CD4-positive, alpha-beta T cell treated with Interleukin-1 beta for 1 hour (primary cell): ENCODE data around the gene SUSD3.
"Not testable (repeated sequence)": the region's sequence is repeated elsewhere in the genome, so short reads cannot be mapped to it uniquely, and the experiment has no call there.

ENCODE experiments used
- DNase-seq, 2 donors: peaks; one replicate each; pipeline ENCODE4 v3.0.0-alpha.2; 2020 to 2022

Gene SUSD3

DNA sequence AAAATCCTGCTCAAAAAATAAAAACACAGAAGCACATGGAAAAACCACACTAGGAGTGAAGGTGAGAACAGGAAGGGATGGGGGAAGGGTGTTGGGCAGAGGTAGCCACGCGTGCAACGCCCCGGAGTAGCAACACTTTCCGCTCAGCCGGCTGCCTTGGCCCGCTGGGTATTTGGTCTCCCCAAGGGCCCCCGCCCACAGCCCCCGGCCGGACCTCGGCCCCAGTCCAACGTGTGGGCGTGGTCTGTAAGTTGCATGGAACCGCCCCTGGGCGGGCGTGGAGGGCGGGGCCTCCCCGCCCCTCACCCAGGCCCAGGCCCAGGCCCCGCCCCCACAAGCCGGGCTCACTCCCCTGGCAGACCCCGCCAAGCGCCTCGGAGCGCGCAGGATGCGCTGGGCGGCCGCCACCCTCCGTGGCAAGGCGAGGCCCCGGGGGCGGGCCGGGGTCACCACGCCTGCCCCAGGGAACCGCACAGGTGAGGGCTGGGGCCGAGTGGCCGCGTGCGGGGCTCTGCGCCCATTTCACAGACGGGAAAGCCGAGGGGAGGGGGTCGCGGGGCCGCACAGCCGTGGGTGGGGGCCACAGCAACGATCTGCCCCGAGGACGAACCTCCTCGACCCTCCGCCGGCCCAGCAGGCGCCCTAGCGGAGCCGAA lies at the start of gene SUSD3:
TSS of gene SUSD3 (plus strand) at position 347 of the 656 bp plus-strand sequence. CDS start at position 389, 42 bp downstream.
- DNase-seq, result peak; percentile 75 to 77

DNA sequence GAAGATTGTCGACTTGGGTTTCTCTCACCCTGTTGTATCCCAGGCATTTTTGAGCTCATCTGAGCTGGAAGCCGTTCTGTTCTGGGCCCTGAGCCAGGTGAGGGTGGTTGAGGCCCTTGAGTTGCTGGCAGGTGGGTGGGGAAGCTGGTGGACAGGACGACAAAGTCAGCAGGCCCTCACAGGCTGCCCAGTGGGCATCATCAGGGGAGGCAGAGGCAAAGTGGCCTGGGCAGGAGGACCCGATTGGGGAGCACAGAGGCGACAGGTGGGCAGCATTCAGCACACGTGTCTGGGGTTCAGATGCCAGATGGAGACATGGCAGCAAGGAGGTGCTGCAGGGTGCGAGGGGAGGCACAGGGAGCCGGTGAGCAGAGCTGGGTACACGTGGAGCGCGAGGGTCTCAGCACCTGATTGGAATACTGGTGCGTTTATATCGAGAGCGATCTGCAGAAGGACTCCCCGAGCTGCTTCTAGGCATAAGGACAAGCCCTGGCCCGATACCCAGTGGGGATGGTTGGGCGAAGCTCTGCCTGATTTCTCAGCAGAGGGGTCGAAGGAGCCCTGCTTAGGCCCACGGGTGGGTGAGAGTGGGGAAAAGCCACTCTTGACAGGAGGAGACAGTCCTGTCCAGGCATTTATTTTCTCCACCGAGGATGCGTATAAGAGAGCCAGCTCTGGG lies 49.0 kb upstream of the SUSD3 start:
- no peak for DNase-seq

DNA sequence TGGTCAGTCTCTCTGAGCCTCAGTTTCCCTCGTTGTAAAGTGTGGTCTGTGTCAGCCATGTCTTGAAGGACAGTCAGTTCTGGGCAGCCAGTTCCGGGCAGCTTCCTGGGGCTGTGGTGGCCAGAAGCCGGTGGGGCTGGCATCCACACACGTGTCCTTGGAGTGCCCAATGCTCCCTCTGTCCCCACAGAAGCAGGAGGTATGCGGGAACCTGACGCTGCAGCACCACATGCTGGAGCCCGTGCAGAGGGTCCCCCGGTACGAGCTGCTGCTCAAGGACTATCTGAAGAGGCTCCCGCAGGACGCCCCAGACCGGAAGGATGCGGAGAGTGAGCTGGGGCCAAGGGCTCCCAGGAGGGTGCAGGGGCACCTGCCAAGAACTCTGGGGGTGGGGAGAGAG lies 48.4 kb upstream of the SUSD3 start:
- no peak for DNase-seq

DNA sequence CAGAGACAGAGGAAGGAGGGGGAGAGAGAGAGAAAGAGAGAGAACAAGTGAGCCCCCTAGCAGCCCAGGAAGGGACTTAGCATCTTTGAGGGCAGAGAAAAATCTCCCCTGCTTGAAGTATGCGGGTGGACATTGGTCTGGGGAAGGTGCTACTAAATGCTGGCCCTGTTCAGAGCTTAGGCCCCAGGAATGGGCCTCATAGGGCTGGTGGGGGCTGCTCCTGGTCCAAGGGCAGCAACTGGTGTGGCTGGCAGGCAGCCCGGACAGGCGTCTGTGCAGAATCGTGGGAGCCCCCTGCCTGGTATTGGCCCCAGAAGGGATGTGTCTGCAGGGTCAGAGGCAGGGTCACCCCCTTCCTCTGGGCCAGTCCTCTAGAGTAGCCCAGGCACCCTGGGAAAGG lies 47.8 kb upstream of the SUSD3 start:
- DNase-seq, result no peak

DNA sequence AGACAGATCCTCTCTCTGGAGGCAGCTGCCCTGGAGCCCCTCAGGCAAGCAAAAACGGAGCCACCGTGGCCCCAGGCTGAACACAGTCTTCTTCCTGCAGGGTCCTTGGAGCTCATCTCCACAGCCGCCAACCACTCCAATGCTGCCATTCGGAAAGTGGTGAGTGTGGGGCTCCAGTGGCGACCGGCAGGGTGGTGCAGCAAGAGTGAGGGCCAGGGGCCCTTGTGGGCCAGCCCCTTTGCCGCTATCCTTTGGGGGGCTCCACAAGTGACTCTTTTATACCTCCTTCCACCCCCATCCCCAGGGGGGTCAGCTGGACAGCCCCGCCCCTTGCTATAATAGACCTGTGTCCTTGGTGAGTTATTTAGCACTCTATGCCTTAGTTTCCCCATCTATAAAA lies 47.4 kb upstream of the SUSD3 start:
- DNase-seq, result no peak

DNA sequence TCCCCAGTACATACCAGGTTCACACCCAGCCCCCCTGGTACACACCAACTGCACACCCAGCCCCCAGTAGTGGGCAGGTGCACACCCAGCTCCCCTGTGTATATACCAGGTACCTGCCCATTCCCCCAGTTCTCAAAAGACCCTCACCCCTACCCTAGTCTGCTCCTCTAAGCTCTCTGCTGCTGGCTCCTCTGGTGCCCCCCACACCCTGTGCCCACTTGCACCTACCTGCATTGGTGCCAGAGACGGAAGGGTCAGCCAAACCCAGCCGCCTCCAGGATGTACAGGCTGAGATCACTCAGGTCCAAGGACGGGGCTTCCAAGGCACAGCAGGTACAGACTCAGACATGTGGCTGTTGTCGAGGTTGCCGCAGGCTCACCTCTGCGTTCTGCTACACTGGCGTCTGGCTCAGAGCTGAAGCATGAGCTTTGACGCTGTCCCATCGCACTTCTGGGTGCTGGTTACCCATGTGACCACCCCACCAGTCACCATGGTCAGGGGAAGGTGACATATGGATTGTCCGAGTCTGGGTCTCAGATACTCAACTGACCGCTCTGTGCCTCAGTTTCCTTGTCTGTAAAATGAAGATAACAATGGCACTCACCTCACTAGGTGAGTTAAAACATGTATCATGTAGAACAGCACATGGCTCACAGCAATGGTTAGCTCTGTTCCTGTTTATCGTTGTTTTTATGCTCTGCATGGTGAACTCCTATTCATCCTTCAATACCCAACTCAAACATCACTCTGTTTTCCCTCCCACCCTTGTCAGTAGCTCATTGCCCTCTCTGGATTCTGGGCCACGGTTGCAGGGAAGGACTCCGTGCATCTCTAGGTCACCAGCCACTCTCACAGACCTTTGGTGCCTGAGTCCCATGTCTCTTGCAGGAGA lies 45.3 kb upstream of the SUSD3 start:
- no peak for DNase-seq

DNA sequence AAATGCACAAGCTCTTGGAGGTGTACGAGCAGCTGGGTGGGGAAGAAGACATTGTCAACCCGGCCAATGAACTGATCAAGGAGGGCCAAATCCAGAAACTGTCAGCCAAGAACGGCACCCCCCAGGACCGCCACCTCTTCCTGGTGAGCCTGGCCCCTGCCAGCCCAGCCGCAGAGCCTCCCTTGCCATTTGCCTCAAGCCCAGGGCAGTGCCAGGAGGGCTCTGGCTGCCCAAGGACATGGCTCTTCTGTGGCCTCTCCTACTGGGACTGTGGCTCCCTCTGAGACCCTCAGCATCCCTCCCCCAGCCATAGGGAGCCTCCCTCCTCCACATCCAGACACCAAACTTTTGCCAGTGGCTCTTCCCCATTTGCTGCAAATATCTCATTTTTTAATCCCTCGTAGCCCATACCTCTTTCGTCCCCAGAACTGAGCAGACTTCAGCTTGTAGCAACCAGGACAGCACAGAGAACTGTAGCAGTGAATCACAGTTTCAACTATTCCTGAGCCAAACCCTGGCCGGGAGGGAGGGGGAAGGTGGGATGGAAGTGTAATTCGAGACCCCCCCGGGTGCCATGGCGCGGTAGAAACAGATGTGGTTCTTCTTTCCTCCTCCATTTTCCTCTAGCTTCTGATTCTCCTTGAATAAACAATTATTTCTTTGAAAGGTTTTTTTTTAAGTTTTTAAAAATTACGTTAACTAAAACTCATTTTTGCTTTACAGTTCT lies 44.5 kb upstream of the SUSD3 start:
- no peak for DNase-seq

DNA sequence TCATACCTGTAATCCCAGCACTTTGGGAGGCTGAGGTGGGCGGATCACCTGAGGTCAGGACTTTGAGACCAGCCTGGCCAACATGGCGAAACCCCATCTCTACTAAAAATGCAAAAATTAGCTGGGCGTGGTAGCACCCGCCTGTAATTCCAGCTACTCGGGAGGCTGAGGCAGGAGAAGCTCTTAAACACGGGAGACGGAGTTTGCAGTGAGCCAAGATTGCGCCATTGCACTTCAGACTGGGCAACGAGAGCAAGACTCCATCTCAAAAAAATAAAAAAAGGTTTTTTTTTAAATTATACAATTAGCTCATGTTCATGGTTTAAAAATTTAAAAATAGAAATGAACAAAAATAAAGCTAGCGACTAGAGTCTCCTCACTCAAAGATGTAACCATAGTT lies 43.3 kb upstream of the SUSD3 start:
- not testable (repeated sequence) for DNase-seq

DNA sequence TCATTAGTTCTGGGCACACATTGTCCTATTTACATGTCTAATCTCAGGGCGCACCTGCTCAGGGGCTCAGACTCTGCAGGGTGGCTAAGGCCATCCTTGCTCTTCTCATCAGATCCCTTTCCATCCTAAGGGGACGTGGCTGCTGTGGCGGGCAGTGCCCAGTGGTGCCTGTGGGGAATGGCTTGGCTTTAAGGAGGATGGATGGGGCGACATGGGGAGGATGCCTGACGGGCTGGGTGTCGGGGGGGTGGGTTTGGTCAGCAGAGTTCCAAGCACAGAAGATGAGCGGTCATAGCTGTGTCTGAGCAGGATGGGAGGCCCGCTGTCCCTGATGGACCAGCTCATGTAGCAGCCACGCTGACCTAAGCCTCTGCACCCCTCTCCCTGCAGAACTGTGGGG lies 40.9 kb upstream of the SUSD3 start:
- no peak for DNase-seq

DNA sequence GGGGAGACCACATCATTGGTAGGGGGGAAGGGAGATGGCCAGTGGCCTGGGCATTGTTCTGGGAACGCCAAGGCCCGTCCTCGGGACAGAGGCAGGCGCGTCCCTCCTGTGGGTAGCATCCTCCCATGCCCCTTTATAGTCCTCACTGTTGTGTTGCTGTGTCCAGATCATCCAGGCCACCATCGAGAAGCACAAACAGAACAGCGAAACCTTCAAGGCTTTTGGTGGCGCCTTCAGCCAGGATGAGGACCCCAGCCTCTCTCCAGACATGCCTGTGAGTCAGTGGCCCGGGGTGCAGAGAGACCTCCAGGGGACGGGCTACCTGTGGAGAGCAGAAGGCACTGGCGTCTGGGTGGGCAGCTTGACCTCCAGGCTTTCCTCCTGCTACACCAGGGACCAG lies 38.4 kb upstream of the SUSD3 start:
- DNase-seq, result no peak

DNA sequence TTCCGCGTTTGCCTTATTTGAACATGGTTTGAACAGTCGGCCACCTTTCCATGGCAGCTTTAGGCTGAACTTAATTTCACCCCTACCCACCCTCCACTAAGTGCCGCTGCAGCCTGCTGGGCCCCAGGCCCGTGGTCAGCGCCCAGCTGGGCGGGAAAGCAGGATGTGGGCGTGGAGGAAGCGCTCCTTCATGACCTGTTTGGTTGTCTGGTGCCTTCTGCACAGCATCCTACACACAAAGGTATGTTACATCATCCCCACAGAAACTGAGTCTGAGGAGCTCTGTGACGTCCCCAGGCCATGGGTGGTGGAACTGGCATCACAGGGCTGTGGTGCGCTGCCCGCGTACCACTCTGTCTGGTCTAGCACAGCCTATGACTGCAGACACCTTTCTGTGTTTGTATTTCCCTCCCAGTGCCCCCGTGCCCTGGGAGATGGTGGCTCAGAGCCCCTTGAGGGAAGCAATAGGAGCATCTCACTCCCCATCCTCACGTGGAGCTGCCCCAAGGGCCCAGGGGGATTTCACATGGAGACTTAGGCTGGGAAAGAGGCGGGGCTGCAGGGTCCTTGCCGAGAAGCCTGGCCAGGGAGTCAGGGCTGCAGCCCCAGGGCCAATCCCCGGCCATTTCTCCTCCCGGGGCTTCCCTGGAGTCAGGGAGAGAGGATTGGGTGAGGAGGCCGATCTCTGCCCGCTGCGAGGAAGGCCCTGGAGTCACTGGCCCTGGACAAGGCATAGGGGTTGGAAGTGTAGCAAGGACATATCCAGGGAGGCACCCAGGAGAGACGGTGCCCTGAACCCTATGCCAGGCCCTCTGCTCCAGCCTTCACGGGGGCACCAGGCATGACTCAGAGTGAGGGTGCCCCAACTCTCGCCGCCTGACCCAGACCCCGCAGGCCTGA lies 37.5 kb upstream of the SUSD3 start:
- DNase-seq, result peak; percentile 53 to 69

DNA sequence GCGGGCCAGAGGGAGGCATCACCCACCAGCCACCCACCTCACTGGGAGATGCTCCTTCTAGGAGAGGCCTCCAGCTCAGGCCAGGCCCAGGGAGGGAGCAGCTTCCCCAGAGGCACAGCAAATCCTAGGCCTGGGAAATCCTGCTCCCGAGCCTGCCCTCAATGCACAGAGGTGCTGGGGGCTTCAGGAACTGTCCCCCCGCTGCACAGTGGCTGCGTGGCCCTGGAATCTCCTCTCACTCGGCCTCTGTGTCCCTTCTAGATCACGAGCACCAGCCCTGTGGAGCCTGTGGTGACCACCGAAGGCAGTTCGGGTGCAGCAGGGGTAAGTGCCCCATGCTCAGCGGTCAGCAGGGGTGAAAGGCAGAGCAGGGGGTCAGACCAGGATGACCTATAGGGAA lies 36.4 kb upstream of the SUSD3 start:
- no peak for DNase-seq

DNA sequence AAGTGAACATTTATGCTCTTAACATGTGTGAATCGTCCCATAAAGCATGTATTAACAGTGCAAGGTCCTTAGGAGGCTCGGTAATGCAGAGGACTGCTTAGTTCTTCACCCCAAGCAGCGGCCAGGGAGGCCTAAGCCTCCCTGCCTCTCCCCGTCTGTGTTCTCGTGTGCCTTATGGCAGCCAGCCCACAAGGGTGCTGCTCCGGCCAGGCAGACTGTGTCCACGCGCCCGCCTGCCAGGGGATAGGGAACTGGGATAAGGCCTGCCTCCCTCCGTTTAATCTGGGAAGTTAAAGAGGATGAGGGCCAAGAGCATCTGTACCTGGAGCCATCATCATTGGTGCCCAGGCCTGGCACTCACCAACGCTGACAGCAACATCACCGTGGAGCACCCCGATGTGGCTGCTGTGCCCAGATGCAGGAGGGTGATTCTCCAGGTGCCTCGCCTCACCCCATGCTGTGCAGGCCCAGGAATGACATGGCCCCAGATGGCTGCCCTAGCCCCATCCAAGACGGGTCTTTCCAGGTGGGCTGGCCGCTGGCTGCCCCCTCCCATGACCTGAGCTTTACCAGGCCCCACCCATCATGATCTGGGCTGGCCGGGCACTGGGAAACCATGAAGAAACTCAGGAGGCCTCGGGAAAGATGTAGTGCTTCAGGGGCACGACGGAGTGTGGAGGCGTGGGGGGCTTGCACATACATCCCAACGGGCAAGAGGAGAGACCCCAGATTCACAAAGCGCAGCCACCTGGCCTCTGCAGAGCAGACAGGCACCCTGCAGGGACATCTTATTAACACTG lies 35.6 kb upstream of the SUSD3 start:
- no peak for DNase-seq

DNA sequence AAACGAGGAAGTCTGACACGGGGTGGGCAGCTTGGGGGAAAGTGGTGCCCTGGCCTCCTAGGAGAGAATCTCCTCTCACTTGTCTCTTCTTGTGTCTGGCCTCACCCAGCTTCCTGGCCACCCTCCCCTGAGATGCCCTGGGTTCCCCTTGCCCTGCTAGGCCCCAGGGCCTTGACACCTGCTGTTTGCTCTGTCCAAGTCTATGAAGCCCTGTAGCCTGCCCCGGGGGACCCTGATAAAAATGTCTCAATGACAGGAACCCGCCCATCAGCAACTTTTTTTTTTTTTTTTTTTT lies 35.0 kb upstream of the SUSD3 start:
- no peak for DNase-seq

DNA sequence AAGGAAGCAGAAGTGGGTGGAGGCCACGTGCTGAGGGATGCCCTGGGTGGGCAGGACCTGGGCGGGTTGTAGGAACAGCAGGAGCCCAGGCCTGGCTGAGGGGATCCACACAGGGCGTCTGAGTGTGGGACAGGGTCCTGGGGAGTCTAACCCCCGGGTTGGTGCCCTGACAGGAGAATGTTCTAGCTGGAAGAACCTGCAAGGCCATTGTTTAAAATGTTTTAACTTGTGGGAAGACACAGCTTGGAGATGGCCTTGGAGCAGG lies 33.9 kb upstream of the SUSD3 start:
- DNase-seq, result no peak

DNA sequence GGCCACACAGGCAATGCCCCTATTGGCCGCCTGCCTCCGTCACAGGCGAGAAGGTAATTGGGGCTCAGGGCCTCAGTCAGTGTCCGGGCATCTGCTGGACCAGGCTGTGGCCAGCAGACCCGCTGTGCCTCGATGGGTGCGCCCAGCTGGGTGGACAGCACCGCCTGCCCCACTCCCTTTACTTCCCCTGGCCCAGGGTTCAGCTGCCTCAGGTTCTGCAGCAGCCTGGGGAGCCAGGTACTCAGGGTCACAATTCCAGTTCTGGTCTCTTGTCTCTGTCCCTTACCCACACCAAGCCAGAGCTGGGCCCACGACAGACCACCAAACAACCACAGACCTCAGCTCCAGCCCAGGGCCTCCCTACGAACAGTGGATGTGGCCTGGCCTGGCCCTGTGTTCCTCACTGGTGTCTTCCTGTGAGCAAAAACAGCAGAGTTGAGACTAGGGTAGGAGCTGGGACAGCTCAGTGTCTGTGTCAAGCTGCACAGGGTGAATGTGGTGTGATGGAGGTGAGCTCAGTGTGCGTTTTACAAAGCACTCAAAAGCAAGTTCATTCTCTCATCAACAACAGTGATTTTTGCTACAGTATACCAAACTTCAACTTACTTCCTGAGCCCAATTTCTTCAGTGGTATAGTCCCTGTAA lies 33.4 kb upstream of the SUSD3 start:
- DNase-seq, result no peak

DNA sequence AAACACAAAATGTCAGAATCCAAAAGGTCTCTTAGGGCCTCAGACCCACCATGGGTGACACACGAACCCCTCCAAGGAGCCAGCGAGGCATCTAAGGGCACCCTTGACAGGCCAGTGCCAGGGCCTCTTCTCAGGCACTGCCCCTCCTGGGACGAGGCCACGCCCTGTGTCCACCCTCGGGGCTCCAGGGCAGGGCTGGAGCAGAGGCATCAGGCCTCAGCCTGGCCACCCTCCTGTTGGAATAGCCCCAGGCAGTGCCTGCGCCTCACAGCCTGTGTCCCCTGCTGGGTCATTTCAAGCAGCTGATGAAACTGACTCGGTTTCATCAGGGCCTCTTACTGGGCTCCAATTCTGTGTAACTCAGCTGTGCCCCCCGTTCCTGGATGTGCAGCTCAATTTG lies 32.8 kb upstream of the SUSD3 start:
- DNase-seq, result no peak

DNA sequence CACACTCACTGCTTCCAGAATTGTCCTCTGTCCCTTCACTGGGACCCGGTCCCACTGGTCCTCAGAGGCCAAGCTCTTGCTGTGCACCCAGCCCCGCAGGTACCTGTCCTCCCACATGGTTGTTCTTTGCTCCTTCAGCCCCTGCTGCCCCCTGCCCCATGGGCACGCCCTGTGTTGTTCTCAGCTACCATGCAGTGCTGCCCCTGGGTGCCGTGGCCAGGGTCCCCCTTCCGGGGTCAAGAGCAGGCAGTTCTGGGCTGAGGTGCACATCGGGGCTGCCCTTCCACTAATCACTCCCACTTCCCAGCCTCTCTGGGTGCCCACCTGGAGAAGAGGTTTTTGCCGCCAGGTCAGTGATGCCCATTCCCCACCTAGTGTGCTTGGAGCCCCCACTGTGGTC lies 31.9 kb upstream of the SUSD3 start:
- DNase-seq, result no peak

DNA sequence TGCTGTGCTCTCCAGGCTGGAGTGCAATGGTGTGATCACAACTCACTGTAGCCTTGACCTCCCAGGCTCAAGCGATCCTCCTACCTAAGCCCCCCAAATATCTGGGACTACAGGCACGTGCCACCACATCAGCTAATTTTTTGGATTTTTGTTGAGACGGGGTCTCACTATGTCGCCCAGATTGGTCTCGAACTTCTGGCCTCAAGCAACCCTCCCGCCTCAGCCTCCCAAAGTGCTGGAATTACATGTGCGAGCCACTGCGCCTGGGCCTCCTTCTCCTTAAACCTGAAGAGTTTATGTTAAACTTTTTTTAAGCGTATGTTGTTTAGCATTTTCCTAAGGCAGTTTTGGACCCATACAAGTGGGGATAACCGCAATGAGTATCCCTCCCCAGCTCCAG lies 30.8 kb upstream of the SUSD3 start:
- no peak for DNase-seq

DNA sequence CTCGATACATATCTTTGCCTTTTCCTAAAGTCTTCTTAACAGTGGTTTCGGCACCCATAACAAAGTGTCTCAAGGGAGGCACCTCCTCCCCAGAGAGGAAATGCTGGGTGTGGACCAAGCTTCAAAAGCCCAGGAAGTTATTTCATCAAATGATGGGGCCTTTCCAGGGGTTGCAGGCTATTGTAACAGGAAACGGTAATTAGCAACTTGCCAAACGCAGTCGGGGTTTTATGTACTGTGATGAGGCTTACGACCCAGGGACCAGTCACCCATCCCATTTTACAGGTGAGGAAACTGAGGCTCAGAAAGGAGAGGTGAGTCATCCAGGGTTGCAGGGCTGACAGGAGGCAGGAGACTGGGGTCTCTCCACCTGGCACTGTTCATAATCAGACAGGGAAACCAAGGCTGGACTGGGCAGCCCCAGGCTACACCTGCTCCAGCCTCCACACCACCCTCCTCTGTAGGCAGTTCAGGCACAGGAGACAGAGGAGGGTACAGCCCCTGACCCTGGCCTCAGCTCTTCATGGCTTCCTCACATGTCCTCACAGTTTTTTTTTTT lies 30.0 kb upstream of the SUSD3 start:
- peak; percentile 83 to 86 for DNase-seq
